HPDE6-E6E7 (cell line): ENCODE results near the gene PAQR4.
"Not testable (repeated sequence)": the region's sequence is repeated elsewhere in the genome, so short reads cannot be mapped to it uniquely, and the experiment has no call there.

Experiments
- DNase-seq: peaks from one replicate; pipeline ENCODE4 v3.0.0; 2011; ENCODE audit warnings: missing footprints; ENCODE audit errors: extremely low spot score

PAQR4 gene

GRCh38 chr16:2968738-2969544 lies at the start of gene PAQR4:
Gene PAQR4, plus strand, starts transcription at chr16:2969348. Its CDS starts 327 bp downstream, at chr16:2969675.
- peak; percentile 81 for DNase-seq

GRCh38 chr16:2919511-2920255 lies 49.5 kb upstream of the PAQR4 start:
- DNase-seq, result no peak

GRCh38 chr16:2923481-2923880 lies 45.7 kb upstream of the PAQR4 start:
- DNase-seq, result no peak

GRCh38 chr16:2924901-2925755 lies 44.0 kb upstream of the PAQR4 start:
- DNase-seq, result no peak

- no peak for DNase-seq
Measured at GRCh38 chr16:2925951-2926649, 43.0 kb upstream of the PAQR4 start.

GRCh38 chr16:2926650-2926999 lies 42.5 kb upstream of the PAQR4 start:
- DNase-seq, result no peak

GRCh38 chr16:2927010-2927646 lies 42.0 kb upstream of the PAQR4 start:
- no peak for DNase-seq

- DNase-seq, result not testable (repeated sequence)
Measured at GRCh38 chr16:2928151-2928550, 41.0 kb upstream of the PAQR4 start.

- DNase-seq, result no peak
Measured at GRCh38 chr16:2928796-2929195, 40.4 kb upstream of the PAQR4 start.

- no peak for DNase-seq
Measured at GRCh38 chr16:2929693-2930092, 39.5 kb upstream of the PAQR4 start.

- no peak for DNase-seq
Measured at GRCh38 chr16:2930236-2930635, 38.9 kb upstream of the PAQR4 start.

GRCh38 chr16:2931231-2931914 lies 37.8 kb upstream of the PAQR4 start:
- DNase-seq, result not testable (repeated sequence)

- DNase-seq, result no peak
Measured at GRCh38 chr16:2933136-2933535, 36.0 kb upstream of the PAQR4 start.

- DNase-seq, result no peak
Measured at GRCh38 chr16:2933701-2934100, 35.4 kb upstream of the PAQR4 start.

- no peak for DNase-seq
Measured at GRCh38 chr16:2934450-2934849, 34.7 kb upstream of the PAQR4 start.

- DNase-seq, result no peak
Measured at GRCh38 chr16:2936436-2937011, 32.6 kb upstream of the PAQR4 start.

- DNase-seq, result no peak
Measured at GRCh38 chr16:2937170-2937569, 32.0 kb upstream of the PAQR4 start.

GRCh38 chr16:2938206-2938605 lies 30.9 kb upstream of the PAQR4 start:
- no peak for DNase-seq

GRCh38 chr16:2939968-2940367 lies 29.2 kb upstream of the PAQR4 start:
- no peak for DNase-seq

- DNase-seq, result no peak
Measured at GRCh38 chr16:2942045-2942444, 27.1 kb upstream of the PAQR4 start.
